H9 (cell line): ENCODE measurements around the gene IFI27L1. TPM values are rescaled to one million over a fixed set of nuclear protein-coding genes. Genes with fewer than 3 reads are reported as not detected.

Source experiments
- DNase-seq: peaks from one replicate; pipeline ENCODE4 v3.0.0-alpha.2; 2017
- H2AFZ ChIP-seq: one replicate; pipeline ENCODE4 v1.6.1; 2013; ENCODE audit warnings: mild to moderate bottlenecking, low read length, control low read depth, moderate library complexity
- H2AK5ac ChIP-seq: 2 replicates; pipeline ENCODE4 v1.6.1; 2013; ENCODE audit warnings: low read length, control low read depth, mixed read lengths; ENCODE audit not compliant: insufficient read length
- H2BK120ac ChIP-seq: one replicate; pipeline ENCODE4 v1.6.1; 2013; ENCODE audit warnings: low read depth, mild to moderate bottlenecking, low read length, control low read depth, inconsistent platforms; ENCODE audit not compliant: poor library complexity, severe bottlenecking
- H2BK12ac ChIP-seq: 2 replicates; pipeline ENCODE4 v1.6.1; 2013; ENCODE audit warnings: low read length, control low read depth, mixed read lengths, low read depth; ENCODE audit not compliant: insufficient read length
- H2BK15ac ChIP-seq: 2 replicates; pipeline ENCODE4 v1.6.1; 2013; ENCODE audit warnings: low read depth, low read length, control low read depth
- H2BK20ac ChIP-seq: one replicate; pipeline ENCODE4 v1.6.1; 2013; ENCODE audit warnings: low read depth, mild to moderate bottlenecking, low read length, control low read depth, inconsistent platforms; ENCODE audit not compliant: poor library complexity, severe bottlenecking
- H2BK5ac ChIP-seq: 2 replicates; pipeline ENCODE4 v1.6.1; 2013; ENCODE audit warnings: low read length, control low read depth, mixed read lengths; ENCODE audit not compliant: insufficient read length
- H3K14ac ChIP-seq: 2 replicates; pipeline ENCODE4 v1.6.1; 2013; ENCODE audit warnings: low read length, control low read depth; ENCODE audit not compliant: insufficient read depth
- H3K18ac ChIP-seq: 2 replicates; pipeline ENCODE4 v1.6.1; 2013; ENCODE audit warnings: low read depth, mild to moderate bottlenecking, mixed read lengths, low read length, control low read depth; ENCODE audit not compliant: insufficient read length
- H3K23ac ChIP-seq: 2 replicates; pipeline ENCODE4 v1.6.1; 2013; ENCODE audit warnings: low read length, control low read depth, mixed read lengths, low read depth; ENCODE audit not compliant: insufficient read length
- H3K23me2 ChIP-seq: 2 replicates; pipeline ENCODE4 v1.6.1; 2013; ENCODE audit warnings: low read depth, mild to moderate bottlenecking, mixed read lengths, low read length, control low read depth; ENCODE audit not compliant: insufficient read length, poor library complexity, severe bottlenecking
- H3K27ac ChIP-seq: 2 replicates; pipeline ENCODE4 v1.5.1; 2013; ENCODE audit warnings: low read length, control low read depth, mixed read lengths, low read depth; ENCODE audit not compliant: insufficient read length
- H3K27me3 ChIP-seq: 2 replicates; pipeline ENCODE4 v1.6.1; 2013; ENCODE audit warnings: low read length, control low read depth, inconsistent platforms; ENCODE audit not compliant: insufficient read depth
- H3K4ac ChIP-seq: 2 replicates; pipeline ENCODE4 v1.6.1; 2013; ENCODE audit warnings: low read depth, mild to moderate bottlenecking, control low read depth, inconsistent platforms, low read length, moderate library complexity
- H3K4me1 ChIP-seq: 2 replicates; pipeline ENCODE4 v1.6.1; 2013; ENCODE audit warnings: low read length, control low read depth, inconsistent platforms; ENCODE audit not compliant: insufficient read depth
- H3K4me2 ChIP-seq: 2 replicates; pipeline ENCODE4 v1.6.1; 2013; ENCODE audit warnings: low read length, control low read depth, mixed read lengths; ENCODE audit not compliant: insufficient read length, insufficient read depth
- H3K56ac ChIP-seq: 2 replicates; pipeline ENCODE4 v1.6.1; 2013; ENCODE audit warnings: low read depth, mild to moderate bottlenecking, mixed read lengths, low read length, control low read depth; ENCODE audit not compliant: insufficient read length
- H3K79me1 ChIP-seq: 2 replicates; pipeline ENCODE4 v1.6.1; 2013; ENCODE audit warnings: low read depth, mild to moderate bottlenecking, moderate library complexity, low read length, control low read depth, inconsistent platforms; ENCODE audit not compliant: insufficient read depth, poor library complexity, severe bottlenecking
- H3K79me2 ChIP-seq: 2 replicates; pipeline ENCODE4 v1.6.1; 2013; ENCODE audit warnings: low read length, control low read depth, inconsistent platforms; ENCODE audit not compliant: insufficient read depth
- H3K9ac ChIP-seq: 2 replicates; pipeline ENCODE4 v1.6.1; 2013; ENCODE audit warnings: low read length, control low read depth, mixed read lengths; ENCODE audit not compliant: insufficient read length; ENCODE audit errors: extremely low read depth
- H3K9me3 ChIP-seq: one replicate; pipeline ENCODE4 v1.6.1; 2013; ENCODE audit warnings: low read depth, low read length, inconsistent platforms; ENCODE audit not compliant: control insufficient read depth
- H3T11ph ChIP-seq: one replicate; pipeline ENCODE4 v1.6.1; 2013; ENCODE audit warnings: mild to moderate bottlenecking, low read length, control low read depth, inconsistent platforms
- H4K20me1 ChIP-seq: one replicate; pipeline ENCODE4 v1.6.1; 2013; ENCODE audit not compliant: control insufficient read depth, insufficient read length, insufficient read depth
- H4K5ac ChIP-seq: 2 replicates; pipeline ENCODE4 v1.6.1; 2013; ENCODE audit warnings: low read depth, mild to moderate bottlenecking, mixed read lengths, low read length, control low read depth; ENCODE audit not compliant: insufficient read length
- H4K8ac ChIP-seq: replicated peaks from 2 replicates; pipeline ENCODE4 v1.6.1; 2013; ENCODE audit warnings: low read length, control low read depth, mixed read lengths, low read depth; ENCODE audit not compliant: insufficient read length
- H4K91ac ChIP-seq: 2 replicates; pipeline ENCODE4 v1.6.1; 2013; ENCODE audit warnings: low read depth, mild to moderate bottlenecking, moderate library complexity, mixed read lengths, low read length, control low read depth; ENCODE audit not compliant: insufficient read length
- H3K27ac Mint-ChIP-seq, 3 experiments: 2 replicates in 2 of 3; 3 replicates in 1 of 3; pipeline ENCODE4 v1.8.0; 2020 to 2021; ENCODE audit warnings: mixed read lengths in 3 of 3, mild to moderate bottlenecking in 1 of 3, moderate library complexity in 1 of 3
- H3K27me3 Mint-ChIP-seq: 2 replicates; pipeline ENCODE4 v1.8.0; 2021; ENCODE audit warnings: low read depth, mild to moderate bottlenecking, moderate library complexity, mixed read lengths
- H3K36me3 Mint-ChIP-seq, 3 experiments: 2 replicates in 2 of 3; 3 replicates in 1 of 3; pipeline ENCODE4 v1.8.0; 2020 to 2021; ENCODE audit warnings: low read depth in 3 of 3, mixed read lengths in 3 of 3; ENCODE audit not compliant: insufficient read depth in 1 of 3
- H3K4me1 Mint-ChIP-seq, 2 experiments: 2 replicates each; pipeline ENCODE4 v1.8.0; 2020; ENCODE audit warnings: mixed read lengths in 2 of 2
- H3K4me3 Mint-ChIP-seq, 2 experiments: 2 replicates in 1 of 2; 3 replicates in 1 of 2; pipeline ENCODE4 v1.8.0; 2020 to 2021; ENCODE audit warnings: mild to moderate bottlenecking in 2 of 2, mixed read lengths in 2 of 2, moderate library complexity in 1 of 2
- H3K9me3 Mint-ChIP-seq, 2 experiments: 2 replicates in 1 of 2; 3 replicates in 1 of 2; pipeline ENCODE4 v1.8.0; 2020; ENCODE audit warnings: mild to moderate bottlenecking in 2 of 2, mixed read lengths in 2 of 2, moderate library complexity in 1 of 2
- WGBS: extraction: QIAGEN DNeasy Blood & Tissue Kit; methylation state at CpG from one replicate; pipeline ENCODE4 v1.1.7; 2013; ENCODE audit warnings: missing lambda C conversion rate, low lambda C conversion rate, mixed read lengths; ENCODE audit not compliant: insufficient read length; ENCODE audit errors: extremely low coverage; 5-methylcytosine and 5-hydroxymethylcytosine counted together
- total RNA-seq: library from RNA; stranded (reverse); gene quantifications from 2 replicates; pipeline ENCODE4 v1.2.1, GENCODE V29; 2021
- TF ChIP-seq, protein P1 (sequence below): fragments of 200-600 bp; sonication (generic); conservative IDR thresholded peaks from 3 replicates; pipeline ENCODE4 v1.8.0; 2021; ENCODE audit warnings: antibody characterized with exemption, mild to moderate bottlenecking

Gene IFI27L1
- total RNA-seq, 1 experiment from 2014 or later = 27.4 TPM

DNA sequence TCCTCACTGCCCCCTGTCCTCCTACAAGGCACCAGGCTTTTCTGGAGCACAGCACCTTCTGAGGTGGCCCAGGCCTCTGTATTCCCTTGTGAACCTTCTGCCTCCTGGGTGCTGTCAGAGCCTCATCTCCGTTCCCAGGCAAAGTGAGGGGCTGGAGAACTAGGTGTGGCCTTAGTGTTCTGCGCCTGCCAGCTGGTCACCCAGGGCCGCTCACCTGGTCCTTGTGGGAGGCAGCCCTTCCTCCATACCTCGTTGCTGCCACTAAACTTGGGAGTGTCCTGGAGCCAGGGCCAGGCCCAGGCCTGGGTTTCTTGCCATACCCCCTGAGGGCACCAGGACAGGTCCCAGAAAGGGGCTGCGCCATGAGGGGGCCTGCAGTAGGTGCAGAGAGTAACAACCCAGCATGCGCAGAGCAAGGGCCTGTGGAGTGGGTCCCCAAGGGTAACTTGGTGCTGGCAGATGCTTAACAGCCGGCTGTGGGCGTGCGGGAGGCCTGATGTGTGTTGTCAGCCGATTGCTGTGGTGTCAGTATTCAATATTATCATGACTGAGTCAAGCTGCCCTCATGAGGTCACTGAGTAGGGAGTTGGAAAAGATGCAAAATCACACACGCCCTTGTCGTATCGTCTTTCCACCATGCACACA is 37.9 kb upstream of the IFI27L1 start:
- WGBS = no CpG with 5 or more reads among the region's 13 CpGs
- H3K27me3 Mint-ChIP-seq = no peaks in the 10 kb centered on the region
- Histone ChIP-seq H3K27ac (no peak overlapping the region), H3K14ac (no peak overlapping the region), H3K9me3 (no peaks in the 10 kb centered on the region), H2AK5ac (no peak overlapping the region), H3K79me2 (no peaks in the 10 kb centered on the region), H3K4me2 (no peak overlapping the region), H4K8ac (no peak overlapping the region), H2BK120ac (no peak overlapping the region), H4K91ac (no peak overlapping the region), H3K23ac (no peak overlapping the region), H2BK20ac (no peak overlapping the region), H4K5ac (no peak overlapping the region), H2BK5ac (no peak overlapping the region), H3K4me1 (no peaks in the 10 kb centered on the region), H2BK12ac (no peak overlapping the region), H2AFZ (no peak overlapping the region), H4K20me1 (no peaks in the 10 kb centered on the region), H3K18ac (no peak overlapping the region), H3K23me2 (no peaks in the 10 kb centered on the region), H3T11ph (no peak overlapping the region), H3K79me1 (no peaks in the 10 kb centered on the region), H3K9ac (no peak overlapping the region), H3K56ac (no peak overlapping the region), H3K4ac (no peak overlapping the region), H2BK15ac (no peak overlapping the region), H3K27me3 (no peaks in the 10 kb centered on the region)
- DNase-seq = no peak
- H3K9me3 Mint-ChIP-seq = no peaks in the 10 kb centered on the region
- H3K4me3 Mint-ChIP-seq = no peak overlapping the region; a peak in 1 of 5 replicates
- peaks cover 0 to 56% (median 40%) of the 10 kb centered on the region in 3 experiments for H3K36me3 Mint-ChIP-seq
- H3K27ac Mint-ChIP-seq = peak overlapping the region in 1 of 3 experiments; percentile 76; a peak in 1 of 7 replicates
- H3K4me1 Mint-ChIP-seq = peaks cover 4 to 9% of the 10 kb centered on the region in 2 experiments; a peak in 2 of 4 replicates
- TF ChIP-seq, protein P1, sequence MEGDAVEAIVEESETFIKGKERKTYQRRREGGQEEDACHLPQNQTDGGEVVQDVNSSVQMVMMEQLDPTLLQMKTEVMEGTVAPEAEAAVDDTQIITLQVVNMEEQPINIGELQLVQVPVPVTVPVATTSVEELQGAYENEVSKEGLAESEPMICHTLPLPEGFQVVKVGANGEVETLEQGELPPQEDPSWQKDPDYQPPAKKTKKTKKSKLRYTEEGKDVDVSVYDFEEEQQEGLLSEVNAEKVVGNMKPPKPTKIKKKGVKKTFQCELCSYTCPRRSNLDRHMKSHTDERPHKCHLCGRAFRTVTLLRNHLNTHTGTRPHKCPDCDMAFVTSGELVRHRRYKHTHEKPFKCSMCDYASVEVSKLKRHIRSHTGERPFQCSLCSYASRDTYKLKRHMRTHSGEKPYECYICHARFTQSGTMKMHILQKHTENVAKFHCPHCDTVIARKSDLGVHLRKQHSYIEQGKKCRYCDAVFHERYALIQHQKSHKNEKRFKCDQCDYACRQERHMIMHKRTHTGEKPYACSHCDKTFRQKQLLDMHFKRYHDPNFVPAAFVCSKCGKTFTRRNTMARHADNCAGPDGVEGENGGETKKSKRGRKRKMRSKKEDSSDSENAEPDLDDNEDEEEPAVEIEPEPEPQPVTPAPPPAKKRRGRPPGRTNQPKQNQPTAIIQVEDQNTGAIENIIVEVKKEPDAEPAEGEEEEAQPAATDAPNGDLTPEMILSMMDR = no peak
